Stimulated activated naive CD8-positive, alpha-beta T cell treated with anti-CD3 and anti-CD28 coated beads, Interleukin-15, Interleukin-2, amounts not matched to agents 100 ng/mL and 50 ng/mL, for 24 hours (primary cell): ENCODE data around the gene ICAM1.
A peak's percentile ranks its signal among the peaks of the same experiment; 100 is the strongest.

Experiments used
- H3K27ac Mint-ChIP-seq: one replicate; pipeline ENCODE4 v1.8.0; 2021; ENCODE audit warnings: mild to moderate bottlenecking, mixed read lengths
- H3K27me3 Mint-ChIP-seq: one replicate; pipeline ENCODE4 v1.8.0; 2021; ENCODE audit warnings: mixed read lengths
- H3K36me3 Mint-ChIP-seq: one replicate; pipeline ENCODE4 v1.8.0; 2021; ENCODE audit warnings: low read depth, mixed read lengths
- H3K4me1 Mint-ChIP-seq: one replicate; pipeline ENCODE4 v1.8.0; 2021; ENCODE audit warnings: low read depth, mixed read lengths
- H3K4me3 Mint-ChIP-seq: one replicate; pipeline ENCODE4 v1.8.0; 2021; ENCODE audit warnings: mild to moderate bottlenecking, mixed read lengths
- H3K9me3 Mint-ChIP-seq: one replicate; pipeline ENCODE4 v1.8.0; 2021; ENCODE audit warnings: mixed read lengths

The ICAM1 gene

GRCh38 chr19:10270616-10271394 is at the start of gene ICAM1:
ICAM1 (plus strand) TSS chr19:10271120; CDS start chr19:10271160, 40 bp downstream.
- H3K4me1 Mint-ChIP-seq: peaks cover 45% of the 10 kb centered on the region
- no peaks in the 10 kb centered on the region for H3K27me3 Mint-ChIP-seq
- H3K9me3 Mint-ChIP-seq: no peaks in the 10 kb centered on the region
- H3K27ac Mint-ChIP-seq: peak within 1 kb of the TSS; percentile 93
- H3K36me3 Mint-ChIP-seq: peaks cover 21% of the 10 kb centered on the region
- H3K4me3 Mint-ChIP-seq: peak within 1 kb of the TSS; percentile 86

GRCh38 chr19:10222201-10222890 is 48.6 kb upstream of the ICAM1 start:
- Mint-ChIP-seq H3K36me3 (peaks cover 9% of the 10 kb centered on the region), H3K9me3 (no peaks in the 10 kb centered on the region), H3K27ac (no peak overlapping the region), H3K27me3 (no peaks in the 10 kb centered on the region), H3K4me1 (peaks cover 13% of the 10 kb centered on the region), H3K4me3 (no peak overlapping the region)

- Mint-ChIP-seq H3K27ac (peak overlapping the region; percentile 37), H3K27me3 (no peaks in the 10 kb centered on the region), H3K36me3 (peaks cover 9% of the 10 kb centered on the region), H3K9me3 (no peaks in the 10 kb centered on the region), H3K4me1 (peaks cover 15% of the 10 kb centered on the region), H3K4me3 (no peak overlapping the region)
Measured at GRCh38 chr19:10223488-10224213, 47.3 kb upstream of the ICAM1 start.

- Mint-ChIP-seq H3K4me3 (no peak overlapping the region), H3K27me3 (no peaks in the 10 kb centered on the region), H3K4me1 (peaks cover 18% of the 10 kb centered on the region), H3K9me3 (no peaks in the 10 kb centered on the region), H3K27ac (peak overlapping the region; percentile 37), H3K36me3 (peaks cover 9% of the 10 kb centered on the region)
Measured at GRCh38 chr19:10224337-10224736, 46.6 kb upstream of the ICAM1 start.

GRCh38 chr19:10226021-10226375 is 44.9 kb upstream of the ICAM1 start:
- H3K27me3 Mint-ChIP-seq: no peaks in the 10 kb centered on the region
- H3K9me3 Mint-ChIP-seq: no peaks in the 10 kb centered on the region
- no peak overlapping the region for H3K4me3 Mint-ChIP-seq
- H3K36me3 Mint-ChIP-seq: peaks cover 9% of the 10 kb centered on the region
- peaks cover 22% of the 10 kb centered on the region for H3K4me1 Mint-ChIP-seq
- H3K27ac Mint-ChIP-seq: no peak overlapping the region

GRCh38 chr19:10226376-10227025 is 44.4 kb upstream of the ICAM1 start:
- H3K4me3 Mint-ChIP-seq: no peak overlapping the region
- peaks cover 23% of the 10 kb centered on the region for H3K4me1 Mint-ChIP-seq
- no peak overlapping the region for H3K27ac Mint-ChIP-seq

GRCh38 chr19:10227026-10227971 is 43.6 kb upstream of the ICAM1 start:
- Mint-ChIP-seq H3K36me3 (peaks cover 9% of the 10 kb centered on the region), H3K4me3 (no peak overlapping the region), H3K9me3 (no peaks in the 10 kb centered on the region), H3K27me3 (no peaks in the 10 kb centered on the region), H3K4me1 (peaks cover 27% of the 10 kb centered on the region), H3K27ac (no peak overlapping the region)

More at GRCh38 chr19:10226376-10227025, 44.4 kb upstream of the ICAM1 start:
- H3K27me3 Mint-ChIP-seq: no peaks in the 10 kb centered on the region
- no peaks in the 10 kb centered on the region for H3K9me3 Mint-ChIP-seq
- H3K36me3 Mint-ChIP-seq: peaks cover 9% of the 10 kb centered on the region

- no peak overlapping the region for H3K27ac Mint-ChIP-seq
- H3K9me3 Mint-ChIP-seq: no peaks in the 10 kb centered on the region
- H3K4me3 Mint-ChIP-seq: no peak overlapping the region
- no peaks in the 10 kb centered on the region for H3K27me3 Mint-ChIP-seq
- peaks cover 27% of the 10 kb centered on the region for H3K4me1 Mint-ChIP-seq
- H3K36me3 Mint-ChIP-seq: peaks cover 5% of the 10 kb centered on the region
Measured at GRCh38 chr19:10228393-10228792, 42.5 kb upstream of the ICAM1 start.

GRCh38 chr19:10228920-10229319 is 42.0 kb upstream of the ICAM1 start:
- no peak overlapping the region for H3K4me3 Mint-ChIP-seq
- H3K4me1 Mint-ChIP-seq: peaks cover 27% of the 10 kb centered on the region
- H3K9me3 Mint-ChIP-seq: no peaks in the 10 kb centered on the region
- peak overlapping the region; percentile 55 for H3K27ac Mint-ChIP-seq
- H3K27me3 Mint-ChIP-seq: no peaks in the 10 kb centered on the region
- H3K36me3 Mint-ChIP-seq: peaks cover 4% of the 10 kb centered on the region

- Mint-ChIP-seq H3K27me3 (no peaks in the 10 kb centered on the region), H3K4me1 (peaks cover 31% of the 10 kb centered on the region), H3K4me3 (peak overlapping the region; percentile 83), H3K36me3 (no peaks in the 10 kb centered on the region), H3K9me3 (no peaks in the 10 kb centered on the region), H3K27ac (peak overlapping the region; percentile 77)
Measured at GRCh38 chr19:10230173-10230860, 40.6 kb upstream of the ICAM1 start.

- Mint-ChIP-seq H3K36me3 (no peaks in the 10 kb centered on the region), H3K27ac (peak within 1 kb of the TSS; percentile 77), H3K4me1 (peaks cover 37% of the 10 kb centered on the region), H3K4me3 (peak within 1 kb of the TSS; percentile 83), H3K9me3 (no peaks in the 10 kb centered on the region), H3K27me3 (no peaks in the 10 kb centered on the region)
Measured at GRCh38 chr19:10230861-10231611, 39.9 kb upstream of the ICAM1 start, which contains the start of gene S1PR2. S1PR2 (minus strand) TSS chr19:10231331; CDS start chr19:10224905, 6,426 bp downstream.

- no peaks in the 10 kb centered on the region for H3K36me3 Mint-ChIP-seq
- H3K27me3 Mint-ChIP-seq: no peaks in the 10 kb centered on the region
- H3K4me3 Mint-ChIP-seq: peak overlapping the region; percentile 83
- H3K27ac Mint-ChIP-seq: peak overlapping the region; percentile 26
- no peaks in the 10 kb centered on the region for H3K9me3 Mint-ChIP-seq
- H3K4me1 Mint-ChIP-seq: peaks cover 44% of the 10 kb centered on the region
Measured at GRCh38 chr19:10231612-10232228, 39.2 kb upstream of the ICAM1 start.
